GM10266 (cell line): ENCODE measurements around the gene RGS3.
A peak's percentile ranks its signal among the peaks of the same experiment; 100 is the strongest.

Experiments
- DNase-seq: peaks from one replicate; pipeline ENCODE4 v3.0.0; 2012; ENCODE audit errors: extremely low spot score
- CTCF ChIP-seq: IDR thresholded peaks from 2 replicates; pipeline ENCODE4 v1.5.1; 2012; ENCODE audit warnings: mild to moderate bottlenecking, low read depth; ENCODE audit not compliant: control insufficient read depth, insufficient read depth; ENCODE audit errors: missing control alignments

RGS3 gene

GRCh38 chr9:113609562-113610318 is 146.2 kb downstream of the RGS3 start:
- DNase-seq: no peak
- TF ChIP-seq CTCF: no peak

GRCh38 chr9:113611461-113612215 is 148.1 kb downstream of the RGS3 start:
- DNase-seq: no peak
- TF ChIP-seq CTCF: no peak

- DNase-seq: no peak
- no peak for TF ChIP-seq CTCF
These were observed 148.8 kb downstream of the RGS3 start for GRCh38 chr9:113612216-113612747.

- TF ChIP-seq CTCF: no peak
- no peak for DNase-seq
These were observed 149.3 kb downstream of the RGS3 start for GRCh38 chr9:113612828-113613227.

GRCh38 chr9:113613815-113614413 is 150.4 kb downstream of the RGS3 start:
- no peak for TF ChIP-seq CTCF
- DNase-seq: no peak

GRCh38 chr9:113614843-113615648 is 151.5 kb downstream of the RGS3 start:
- DNase-seq: peak; percentile 44
- TF ChIP-seq CTCF: no peak
